Iris pigment epithelial cell (primary cell): ENCODE data around the gene MCC.
"Not testable (repeated sequence)": the region's sequence is repeated elsewhere in the genome, so short reads cannot be mapped to it uniquely, and the experiment has no call there.

Experiments used
- DNase-seq: peaks from one replicate; pipeline ENCODE4 v3.0.0-alpha.2; 2011; ENCODE audit warnings: low read depth

MCC gene

GRCh38 chr5:113490317-113490716, 2.1 kb upstream of the MCC start:
- no peak for DNase-seq

- DNase-seq: peak; percentile 99
These were observed 1.0 kb upstream of the MCC start for GRCh38 chr5:113489299-113489698.

GRCh38 chr5:113488645-113489184, 462 bp upstream of the MCC start:
- no peak for DNase-seq

- peak; percentile 5 for DNase-seq
These were observed 855 bp downstream of the MCC start for GRCh38 chr5:113487416-113487780.

GRCh38 chr5:113480243-113480642, 8.0 kb downstream of the MCC start:
- DNase-seq: peak; percentile 12

- DNase-seq: no peak
These were observed 9.6 kb downstream of the MCC start for GRCh38 chr5:113478691-113479090.

GRCh38 chr5:113474100-113474728, 14.0 kb downstream of the MCC start:
- DNase-seq: no peak

GRCh38 chr5:113463032-113463431, 25.2 kb downstream of the MCC start:
- no peak for DNase-seq

GRCh38 chr5:113457106-113457505, 31.1 kb downstream of the MCC start:
- DNase-seq: not testable (repeated sequence)

- DNase-seq: no peak
These were observed 35.3 kb downstream of the MCC start for GRCh38 chr5:113452941-113453340.

- DNase-seq: no peak
These were observed 36.5 kb downstream of the MCC start for GRCh38 chr5:113451797-113452196.

GRCh38 chr5:113450929-113451328, 37.3 kb downstream of the MCC start:
- DNase-seq: no peak

- DNase-seq: peak; percentile 6
These were observed 37.8 kb downstream of the MCC start for GRCh38 chr5:113450462-113450861.

GRCh38 chr5:113448252-113448651, 40.0 kb downstream of the MCC start:
- no peak for DNase-seq

GRCh38 chr5:113447498-113448050, 40.7 kb downstream of the MCC start:
- no peak for DNase-seq

GRCh38 chr5:113446358-113446927, 41.8 kb downstream of the MCC start:
- no peak for DNase-seq

- DNase-seq: no peak
These were observed 51.1 kb downstream of the MCC start for GRCh38 chr5:113437111-113437510.

GRCh38 chr5:113435575-113435974, 52.7 kb downstream of the MCC start:
- DNase-seq: no peak

- DNase-seq: no peak
These were observed 53.4 kb downstream of the MCC start, which contains the start of gene TSSK1B for GRCh38 chr5:113434889-113435288. TSSK1B (minus strand) TSS chr5:113434989; CDS start chr5:113434839, 150 bp downstream.

GRCh38 chr5:113433862-113434612, 54.2 kb downstream of the MCC start:
- no peak for DNase-seq

GRCh38 chr5:113433071-113433470, 55.2 kb downstream of the MCC start:
- no peak for DNase-seq

- no peak for DNase-seq
These were observed 60.2 kb downstream of the MCC start for GRCh38 chr5:113427871-113428574.
